GM20000 (cell line): ENCODE measurements around the gene VMAC.

ENCODE experiments used
- DNase-seq: peaks from one replicate; pipeline ENCODE4 v3.0.0; 2012; ENCODE audit warnings: low spot score
- CTCF ChIP-seq: IDR thresholded peaks from 2 replicates; pipeline ENCODE4 v1.5.1; 2012; ENCODE audit warnings: mild to moderate bottlenecking, control low read depth; ENCODE audit errors: extremely low read depth, missing control alignments

Gene VMAC

GRCh38 chr19:5895409-5895808 lies 9.3 kb upstream of the VMAC start:
- no peak for DNase-seq
- TF ChIP-seq CTCF = no peak

GRCh38 chr19:5895890-5896289 lies 8.8 kb upstream of the VMAC start:
- DNase-seq = no peak
- TF ChIP-seq CTCF = no peak

- no peak for DNase-seq
- TF ChIP-seq CTCF = no peak
Measured at GRCh38 chr19:5896365-5897076, 8.2 kb upstream of the VMAC start.

- TF ChIP-seq CTCF = no peak
- no peak for DNase-seq
Measured at GRCh38 chr19:5897189-5897969, 7.3 kb upstream of the VMAC start.

- no peak for TF ChIP-seq CTCF
- no peak for DNase-seq
Measured at GRCh38 chr19:5899728-5900526, 4.7 kb upstream of the VMAC start.

GRCh38 chr19:5900976-5901375 lies 3.7 kb upstream of the VMAC start:
- no peak for DNase-seq
- TF ChIP-seq CTCF = no peak
